Stimulated activated CD4-positive, alpha-beta T cell treated with anti-CD3 and anti-CD28 coated beads, Interleukin-4, amount 100 ng/mL, for 1 hour (primary cell): ENCODE measurements around the gene EVI5L.
"Not testable (repeated sequence)": the region's sequence is repeated elsewhere in the genome, so short reads cannot be mapped to it uniquely, and the experiment has no call there.

ENCODE experiments used
- DNase-seq: peaks from one replicate; pipeline ENCODE4 v3.0.0-alpha.2; 2020

The EVI5L gene

DNA sequence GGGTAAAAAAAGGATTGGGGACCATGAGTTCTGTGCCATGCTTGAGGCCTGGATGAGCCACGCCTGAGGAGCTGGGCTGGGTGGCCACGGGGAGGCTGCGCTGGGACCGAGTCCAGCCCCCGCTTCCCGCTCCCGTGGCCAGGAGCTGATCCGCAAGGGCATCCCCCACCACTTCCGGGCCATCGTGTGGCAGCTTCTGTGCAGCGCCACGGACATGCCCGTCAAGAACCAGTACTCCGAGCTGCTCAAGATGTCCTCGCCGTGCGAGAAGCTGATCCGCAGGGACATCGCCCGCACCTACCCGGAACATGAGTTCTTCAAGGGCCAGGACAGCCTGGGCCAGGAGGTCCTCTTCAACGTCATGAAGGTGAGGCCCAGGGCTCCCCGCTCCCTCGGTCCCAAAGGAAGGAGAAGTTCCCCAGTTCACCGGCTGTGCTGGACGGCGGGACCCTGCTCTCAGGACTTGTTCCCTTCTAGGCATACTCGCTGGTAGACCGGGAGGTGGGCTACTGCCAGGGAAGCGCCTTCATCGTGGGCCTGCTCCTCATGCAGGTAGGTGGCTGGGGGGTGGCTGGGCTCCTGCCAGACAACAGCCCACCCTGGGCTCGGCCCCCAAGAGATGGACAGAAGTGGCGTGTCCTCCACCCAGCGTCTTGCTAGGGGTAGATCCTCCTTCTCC, 18.9 kb downstream of the EVI5L start:
- no peak for DNase-seq

GRCh38 chr19:7849631-7849999, 19.6 kb downstream of the EVI5L start:
- DNase-seq: no peak

- DNase-seq: no peak
Observed at GRCh38 chr19:7850000-7850813, 20.2 kb downstream of the EVI5L start.

DNA sequence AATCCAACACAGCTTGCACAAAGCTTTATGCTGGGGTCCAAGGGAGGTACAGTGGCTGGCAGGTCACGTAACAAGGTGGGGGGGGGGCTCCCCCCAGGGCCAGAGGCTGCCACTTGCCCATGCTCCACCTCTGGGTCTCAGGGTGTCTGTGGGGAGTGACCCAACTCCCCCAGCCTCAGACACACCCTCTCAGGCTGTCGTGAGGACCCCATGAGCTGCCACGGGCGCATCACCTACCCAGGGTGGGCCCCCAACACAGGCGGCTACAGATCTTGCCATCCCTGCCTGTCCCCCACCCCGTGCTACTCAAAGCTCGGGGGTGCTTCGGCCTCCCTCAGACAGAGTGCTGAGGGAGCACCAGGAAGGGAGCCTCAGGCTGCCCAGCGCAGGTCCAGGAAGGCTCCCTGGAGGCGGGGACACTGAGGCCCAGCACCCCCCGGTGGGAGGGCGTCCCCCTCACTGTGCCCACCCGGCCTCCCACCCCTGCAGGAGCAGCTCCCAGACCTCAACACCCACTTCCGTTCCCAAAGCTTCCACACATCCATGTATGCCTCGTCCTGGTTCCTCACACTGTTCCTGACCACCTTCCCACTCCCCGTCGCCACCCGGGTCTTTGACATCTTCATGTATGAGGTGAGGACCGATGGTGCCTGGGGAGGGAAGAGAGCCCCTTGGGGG, 21.1 kb downstream of the EVI5L start:
- no peak for DNase-seq

DNA sequence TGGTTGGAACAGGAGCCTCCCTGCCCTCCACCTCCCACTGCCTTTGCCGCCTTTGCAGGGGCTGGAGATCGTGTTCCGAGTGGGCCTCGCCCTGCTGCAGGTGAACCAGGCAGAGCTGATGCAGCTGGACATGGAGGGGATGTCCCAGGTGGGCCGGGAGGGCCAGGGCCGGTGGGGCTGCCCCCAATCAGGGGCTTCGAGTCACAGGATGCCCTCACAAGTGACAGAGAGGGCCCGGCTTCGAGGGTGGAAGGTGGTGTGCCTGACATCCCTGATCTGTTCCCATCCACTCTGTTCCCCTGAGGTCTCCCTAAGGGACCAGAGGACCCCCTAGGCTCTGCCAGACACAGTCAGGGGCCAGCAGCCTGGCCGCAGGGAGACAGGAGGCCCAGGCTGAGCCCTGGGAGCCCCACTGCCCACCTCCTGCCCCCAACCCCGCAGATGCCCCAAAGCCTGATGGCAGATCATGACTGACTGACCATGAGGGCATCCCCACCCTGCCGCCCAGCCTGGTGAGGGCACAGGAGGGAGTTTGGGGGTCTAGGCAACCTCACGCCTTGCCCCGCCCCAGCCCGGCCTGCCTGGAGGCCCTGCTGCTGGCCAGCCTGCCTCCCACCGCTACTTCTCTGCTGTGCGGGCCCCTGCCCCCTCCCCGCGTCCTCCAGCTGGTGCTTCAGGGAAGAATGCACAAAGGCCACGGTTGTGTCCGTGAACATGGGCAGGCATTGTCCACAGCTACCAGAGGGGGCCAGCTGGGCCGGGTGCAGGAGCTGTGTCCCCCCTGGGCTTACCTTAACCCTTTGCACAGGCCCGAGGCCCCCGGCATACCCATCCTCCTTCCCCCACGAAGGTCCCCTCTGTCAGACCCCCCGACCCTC, 21.8 kb downstream of the EVI5L start:
- no peak for DNase-seq

DNA sequence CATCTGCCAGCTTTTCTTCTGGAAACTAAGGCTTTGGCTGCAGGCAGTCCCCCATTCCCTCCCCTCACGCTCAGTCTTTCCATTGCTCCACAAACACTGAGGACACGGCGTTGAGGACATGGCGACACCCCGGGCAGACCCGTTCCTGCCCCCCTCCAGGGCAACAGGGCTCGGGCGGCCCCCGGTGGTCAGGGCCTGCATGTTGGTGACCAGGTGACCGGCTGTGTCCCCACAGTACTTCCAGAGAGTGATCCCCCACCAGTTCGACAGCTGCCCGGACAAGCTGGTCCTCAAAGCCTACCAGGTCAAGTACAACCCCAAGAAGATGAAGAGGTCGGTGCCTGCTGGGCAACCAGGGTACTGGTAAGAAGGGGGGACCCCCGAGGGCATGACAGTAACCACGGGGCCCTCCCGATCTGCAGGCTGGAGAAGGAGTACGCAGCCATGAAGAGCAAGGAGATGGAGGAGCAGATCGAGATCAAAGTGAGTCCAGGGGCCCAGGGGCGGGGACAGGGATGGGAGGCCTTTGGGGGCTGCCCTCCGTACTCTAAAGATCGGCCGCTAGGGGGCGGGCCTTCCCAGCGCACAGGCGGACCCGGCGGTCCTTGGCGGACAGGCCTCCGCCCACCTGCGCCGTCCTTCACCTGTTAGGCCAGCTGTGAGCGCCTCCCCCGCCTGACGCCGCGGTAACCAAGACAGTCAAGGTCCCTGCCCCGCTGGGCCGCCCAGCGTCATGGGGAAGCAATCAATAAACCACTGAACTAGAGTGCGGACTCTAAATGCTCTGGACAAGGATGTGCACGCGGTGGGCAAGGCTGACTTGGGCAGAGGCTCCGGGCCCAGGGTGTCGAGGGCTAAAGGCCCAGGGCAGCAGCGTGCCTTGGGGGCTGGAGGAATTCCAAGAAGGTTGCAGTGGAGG, 23.1 kb downstream of the EVI5L start:
- peak; percentile 68 for DNase-seq

DNA sequence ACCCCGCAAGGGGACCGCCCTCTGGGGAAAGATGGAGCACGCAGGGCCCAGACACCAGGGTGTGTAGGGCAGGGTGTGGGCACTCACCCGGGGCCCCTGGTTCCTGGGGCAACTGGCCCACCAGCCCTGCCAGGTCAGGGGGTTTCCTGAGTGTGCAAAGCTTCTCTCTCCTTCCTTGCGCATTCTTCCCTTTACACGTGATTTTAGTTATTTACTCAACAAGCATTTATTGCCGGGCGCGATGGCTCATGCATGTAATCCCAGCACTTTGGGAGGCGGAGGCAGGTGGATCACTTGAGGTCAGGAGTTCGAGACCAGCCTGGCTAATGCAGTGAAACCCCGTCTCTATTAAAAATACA, 23.7 kb downstream of the EVI5L start:
- no peak for DNase-seq

DNA sequence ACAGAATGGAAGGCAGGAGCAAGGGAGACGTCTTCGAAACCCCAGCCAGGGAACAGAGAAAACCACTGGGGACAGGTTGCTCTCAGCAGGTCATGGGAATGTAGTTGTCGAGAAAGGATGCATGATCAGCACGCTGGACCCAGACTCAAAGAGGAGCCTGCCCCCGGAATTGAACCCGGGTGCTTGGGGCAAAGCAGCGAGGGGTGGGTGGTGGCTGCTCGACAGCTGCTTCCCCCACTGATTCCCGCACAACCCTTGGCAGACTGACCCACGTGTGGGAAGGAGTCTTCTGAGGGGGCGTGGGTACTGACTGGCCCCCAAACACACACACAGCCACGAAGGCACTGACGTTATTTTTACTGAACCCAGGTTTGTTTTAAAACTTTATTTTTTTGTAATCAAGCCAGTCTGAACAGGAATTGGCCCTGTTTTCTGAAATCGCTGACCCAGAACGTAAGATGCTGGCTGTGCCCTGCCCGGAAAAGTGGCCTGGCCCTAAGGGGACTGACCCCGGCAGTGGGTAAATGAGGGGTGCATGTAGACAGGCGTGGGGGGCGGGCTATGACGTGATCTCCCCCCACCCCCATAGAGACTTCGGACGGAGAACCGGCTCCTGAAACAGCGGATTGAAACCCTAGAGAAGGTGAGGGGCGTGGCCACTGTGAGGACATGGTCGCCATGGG, 25.5 kb downstream of the EVI5L start:
- no peak for DNase-seq

- no peak for DNase-seq
Observed at GRCh38 chr19:7856109-7856591, 26.1 kb downstream of the EVI5L start.

DNA sequence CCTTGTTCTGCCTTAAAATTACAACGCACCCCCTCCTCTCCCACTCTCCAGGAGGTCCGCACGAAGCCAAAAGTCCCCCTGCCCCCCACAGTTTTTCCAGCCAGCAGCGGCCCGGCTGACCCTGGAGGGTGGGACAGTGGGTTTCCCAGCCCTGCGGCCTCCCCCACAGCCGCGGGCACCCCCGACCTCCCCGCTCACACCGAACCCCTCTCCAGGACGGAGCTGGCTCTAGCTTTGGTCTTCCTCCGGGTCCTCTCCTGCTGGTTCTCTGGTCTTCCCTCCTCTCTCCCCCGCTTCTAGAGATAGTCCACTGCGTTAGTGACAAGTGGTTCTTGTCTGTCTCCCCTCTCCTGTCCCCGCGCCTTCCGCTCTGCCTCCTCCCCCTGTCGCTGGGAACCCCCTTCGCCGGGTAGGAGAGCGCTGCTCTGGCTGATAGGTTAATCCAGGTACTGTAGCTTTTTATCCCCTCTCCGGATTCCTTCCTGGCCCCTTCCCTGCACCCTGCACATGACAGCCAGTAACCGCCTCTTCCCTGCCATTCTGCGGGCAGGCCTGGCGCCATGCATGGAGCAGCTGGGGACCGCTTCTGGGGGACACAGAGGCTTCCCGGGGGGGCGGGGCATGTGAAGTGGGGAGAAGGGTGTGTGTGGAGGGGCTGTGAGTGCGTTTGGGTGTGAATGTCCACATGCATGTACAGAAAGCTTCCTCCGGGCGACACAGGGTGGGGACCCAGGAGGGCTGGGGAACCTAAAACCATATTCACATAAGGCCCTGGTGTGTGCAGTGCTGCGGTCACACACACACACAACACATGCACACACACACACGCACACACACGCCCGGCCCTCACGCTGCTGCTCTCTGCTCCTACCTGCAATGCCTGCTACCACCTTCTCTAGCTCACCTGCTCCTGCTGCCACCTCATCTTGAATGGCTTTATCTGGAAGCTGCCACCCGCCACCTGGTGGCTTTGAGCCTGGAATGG, 27.0 kb downstream of the EVI5L start:
- DNase-seq: no peak

- DNase-seq: no peak
Observed at GRCh38 chr19:7857727-7858108, 27.7 kb downstream of the EVI5L start.

DNA sequence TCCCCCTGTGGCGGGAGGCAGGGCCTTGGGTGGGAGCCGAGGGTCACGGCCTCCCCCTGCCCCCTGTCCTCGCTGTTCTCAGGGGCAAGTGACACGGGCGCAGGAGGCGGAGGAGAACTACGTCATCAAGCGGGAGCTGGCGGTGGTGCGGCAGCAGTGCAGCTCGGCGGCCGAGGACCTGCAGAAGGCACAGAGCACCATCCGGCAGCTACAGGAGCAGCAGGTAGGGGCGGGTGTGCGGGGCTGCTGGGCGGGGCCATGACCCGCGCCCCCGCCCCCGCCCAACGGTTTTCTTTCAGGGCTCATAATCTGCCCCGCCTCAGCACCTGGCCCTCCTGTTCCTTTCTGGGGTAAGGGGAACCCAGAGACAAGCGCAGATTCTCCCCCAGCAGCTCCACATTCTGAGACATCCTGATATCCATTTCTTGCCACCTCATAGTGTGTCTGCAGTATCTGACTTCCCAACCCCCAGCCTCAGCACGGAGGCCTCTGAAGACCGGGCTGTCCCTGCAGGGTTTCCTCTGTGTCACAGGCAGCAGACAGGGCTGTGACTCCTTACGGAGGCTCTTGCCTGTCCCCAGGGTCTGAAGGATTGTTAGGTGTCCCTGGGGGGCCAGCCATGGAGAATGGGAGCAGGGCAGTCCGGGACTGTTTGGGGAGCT, 28.2 kb downstream of the EVI5L start:
- no peak for DNase-seq

GRCh38 chr19:7859087-7859486, 29.1 kb downstream of the EVI5L start:
- not testable (repeated sequence) for DNase-seq

DNA sequence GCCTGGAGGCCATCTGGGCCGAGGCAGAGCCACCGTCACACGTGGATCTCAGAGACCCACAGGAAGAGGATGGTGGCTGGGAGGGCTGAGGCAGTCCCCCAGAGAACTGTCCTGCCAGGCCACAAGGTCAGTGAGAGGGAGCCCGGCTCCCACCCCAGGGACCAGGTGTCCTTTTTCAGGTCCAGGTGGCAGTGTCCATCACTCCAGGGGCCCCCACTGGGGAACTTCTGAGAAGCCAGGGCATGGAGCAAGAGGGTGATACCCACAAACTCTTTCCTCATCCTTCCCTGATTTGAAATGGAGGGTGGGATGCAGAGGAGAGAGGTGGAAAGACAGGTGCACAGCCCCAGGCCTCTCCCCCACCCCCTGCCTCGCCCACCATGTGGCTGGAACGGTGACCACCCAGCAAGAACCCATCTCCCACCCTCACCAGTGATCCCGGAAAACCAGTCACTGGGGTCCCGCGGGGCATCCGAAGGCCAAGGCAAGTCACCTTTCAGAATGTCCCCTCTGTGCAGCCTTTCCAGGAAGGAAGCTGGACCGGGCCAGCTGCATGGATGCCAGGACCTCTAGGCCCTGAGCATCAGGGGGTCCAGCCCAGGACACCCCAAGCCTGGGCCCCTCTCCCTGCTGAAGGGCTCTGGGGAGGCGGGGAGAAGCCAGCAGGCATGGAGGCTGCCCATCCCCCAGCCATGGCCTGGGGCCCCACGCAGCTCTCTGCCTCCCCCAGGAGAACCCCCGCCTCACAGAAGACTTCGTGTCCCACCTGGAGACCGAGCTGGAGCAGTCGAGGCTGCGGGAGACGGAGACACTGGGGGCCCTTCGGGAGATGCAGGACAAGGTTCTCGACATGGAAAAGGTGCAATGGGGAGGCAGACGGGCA, 30.1 kb downstream of the EVI5L start:
- DNase-seq: no peak

DNA sequence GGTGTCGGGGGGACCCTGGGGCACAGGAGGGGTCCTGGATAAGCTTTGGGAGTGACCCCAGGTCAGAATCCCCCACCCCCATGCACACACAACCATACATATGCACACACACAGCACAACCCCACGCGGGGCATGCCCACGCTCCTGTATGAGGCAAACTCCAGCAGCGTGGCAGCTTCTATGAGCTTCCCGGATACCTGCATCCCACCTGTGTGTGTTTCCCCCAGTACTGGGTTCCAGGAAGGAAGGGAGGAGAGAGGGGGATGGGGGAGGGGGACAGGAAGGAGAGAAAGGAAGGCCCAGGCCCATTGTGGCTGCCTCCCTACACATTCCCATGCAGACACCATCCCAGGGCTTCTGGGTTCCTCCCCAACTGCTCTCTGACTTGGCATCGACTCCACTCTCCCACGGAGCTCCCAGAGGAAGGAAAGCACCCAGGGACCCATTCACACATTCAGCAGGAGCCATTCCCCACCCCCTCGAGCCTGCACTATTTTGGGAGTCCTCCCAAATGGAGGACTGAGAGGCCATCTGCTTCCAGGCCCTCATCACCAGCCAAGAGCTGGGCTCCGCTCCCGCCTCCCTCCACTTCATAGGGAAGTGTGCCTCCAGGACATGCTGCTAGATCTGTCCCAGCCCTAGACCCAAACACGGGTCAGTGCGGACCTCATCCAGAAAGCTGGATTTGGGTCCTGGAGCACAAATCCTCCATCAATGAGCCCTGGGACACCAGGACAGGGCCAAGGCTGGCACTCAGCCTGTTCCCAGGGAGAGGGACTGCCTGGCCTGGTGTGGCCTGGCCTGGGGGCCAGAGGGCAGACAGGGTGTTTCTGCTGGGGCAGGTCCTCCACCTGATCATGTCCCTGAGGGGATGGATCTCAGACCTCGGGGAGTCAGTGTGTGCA, 30.9 kb downstream of the EVI5L start:
- no peak for DNase-seq

DNA sequence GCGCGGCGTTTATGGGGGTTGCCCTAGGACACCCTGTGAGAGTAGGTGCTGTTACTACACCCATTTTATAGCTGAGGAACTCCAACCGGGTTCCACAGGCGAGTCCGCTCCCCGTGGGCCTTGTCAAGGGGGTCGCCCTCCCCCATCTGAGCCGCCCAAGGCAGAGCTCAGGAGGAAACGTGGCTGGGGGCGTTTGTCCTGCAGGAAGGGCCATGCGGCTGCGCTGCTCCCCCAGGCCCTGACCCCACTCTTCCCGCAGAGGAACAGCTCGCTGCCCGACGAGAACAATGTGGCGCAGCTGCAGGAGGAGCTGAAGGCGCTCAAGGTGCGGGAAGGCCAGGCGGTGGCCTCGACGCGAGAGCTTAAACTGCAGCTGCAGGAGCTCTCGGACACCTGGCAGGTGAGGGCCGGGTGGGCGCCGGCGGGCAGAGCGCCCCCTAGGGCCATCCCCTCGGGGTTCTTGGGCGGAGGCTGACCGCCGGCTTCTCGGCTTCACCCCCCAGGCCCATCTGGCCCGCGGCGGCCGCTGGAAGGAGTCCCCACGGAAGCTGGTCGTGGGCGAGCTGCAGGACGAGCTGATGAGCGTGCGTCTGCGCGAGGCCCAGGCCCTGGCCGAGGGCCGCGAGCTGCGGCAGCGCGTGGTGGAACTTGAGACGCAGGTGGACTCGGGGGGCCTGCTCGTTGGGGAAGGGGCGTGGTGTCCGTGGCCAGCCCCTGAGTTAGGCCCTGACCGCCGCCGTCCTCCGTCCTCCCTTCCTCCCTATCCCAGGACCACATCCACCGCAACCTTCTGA, 31.8 kb downstream of the EVI5L start:
- no peak for DNase-seq
